Vagina (tissue), 2 donors: Measurements from ENCODE around the gene QPCTL.

Source experiments
- CTCF ChIP-seq, 3 experiments: fragments of 450-650 bp in 2 of 3; fragments of 200-600 bp in 1 of 3; sonication (generic) in 1 of 3; IDR thresholded peaks; one replicate each; pipeline ENCODE4 v1.5.1; 2017 to 2019; ENCODE audit warnings: antibody characterized with exemption in 3 of 3, mild to moderate bottlenecking in 2 of 3, moderate library complexity in 2 of 3
- POLR2AphosphoS5 ChIP-seq, 2 donors: sonication (generic); formaldehyde crosslinking; IDR thresholded peaks; one replicate each; pipeline ENCODE4 v1.9.0; 2017; ENCODE audit warnings: antibody characterized with exemption in 2 of 2, mild to moderate bottlenecking in 2 of 2, low read depth in 1 of 2; ENCODE audit not compliant: insufficient read depth in 1 of 2

GRCh38 chr19:45643024-45643926 lies 49.2 kb upstream of the QPCTL start:
- TF ChIP-seq CTCF (IDR thresholded peaks at IDR 0.05), result peak; percentile 93 to 98 (median 96)
- peak in 1 of 2 donors; percentile 75 for TF ChIP-seq POLR2AphosphoS5 (IDR thresholded peaks at IDR 0.05; ENCODE audit: insufficient read depth in 1 of 2, low read depth in 1 of 2)
